GM23248 (cell line): Measurements from ENCODE around the gene NME8.

Experiments used
- EZH2 ChIP-seq: fragments of 200-600 bp; sonication (generic); IDR thresholded peaks from 2 replicates; pipeline ENCODE4 v1.6.1; 2018; ENCODE audit warnings: antibody characterized with exemption, mild to moderate bottlenecking; ENCODE audit not compliant: insufficient read depth, poor library complexity, severe bottlenecking
- EZH2phosphoT487 ChIP-seq: fragments of 200-600 bp; sonication (generic); IDR thresholded peaks from 2 replicates; pipeline ENCODE4 v1.6.1; 2018; ENCODE audit warnings: antibody characterized with exemption, moderate library complexity, mild to moderate bottlenecking, low read depth; ENCODE audit not compliant: insufficient read depth

DNA sequence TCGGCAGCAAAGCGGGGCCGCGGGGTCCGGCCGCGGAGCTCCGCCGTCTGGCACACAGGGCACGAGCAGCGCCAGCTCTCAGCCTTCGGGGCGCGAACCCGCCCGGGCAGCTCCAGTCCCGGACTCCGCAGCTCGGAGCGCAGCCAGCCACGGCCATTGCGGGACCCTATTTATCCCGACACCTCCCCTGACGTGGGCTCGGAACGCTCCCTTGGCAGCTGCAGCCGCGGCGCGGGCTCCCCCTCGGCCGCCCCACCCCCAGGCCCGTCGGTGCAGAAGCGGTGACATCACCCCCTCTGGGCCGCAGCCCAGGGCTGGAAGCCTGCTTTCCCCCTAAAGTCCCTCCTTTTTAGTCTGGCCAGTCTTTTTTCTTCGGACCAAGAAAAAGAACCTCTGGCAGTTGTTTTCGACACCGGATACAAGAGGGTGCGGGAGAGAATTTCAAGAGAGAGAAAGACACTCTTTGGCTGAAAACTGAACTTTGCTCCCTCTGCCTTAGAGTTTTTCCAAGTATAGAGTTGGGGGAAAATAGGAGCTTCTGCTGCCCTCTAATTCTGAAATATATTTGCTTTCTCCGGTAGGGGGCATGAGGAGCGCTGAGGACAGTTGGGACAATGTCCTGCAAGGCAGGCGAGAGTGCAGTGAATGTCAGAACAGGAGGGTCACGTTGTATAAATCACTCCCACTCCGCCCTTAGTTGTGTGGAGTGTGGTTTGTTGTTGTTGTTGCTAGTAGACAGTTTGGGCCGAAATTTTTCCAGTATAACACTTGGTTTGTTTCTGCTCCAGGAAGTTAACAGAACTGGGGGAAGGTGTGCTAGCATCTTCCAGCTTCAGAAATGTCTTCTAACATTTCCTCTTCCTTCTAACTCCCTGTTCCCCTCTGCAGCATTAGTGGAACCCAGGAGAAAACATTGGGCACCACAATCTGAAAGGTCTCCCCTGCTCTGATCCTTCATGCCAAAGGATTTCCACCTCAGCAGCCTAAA, 68.6 kb downstream of the NME8 start, which contains the start of gene SFRP4:
- TF ChIP-seq EZH2 (no peak), EZH2phosphoT487 (no peak)
